GM12801 (cell line): ENCODE measurements around the gene CRYAB.

Experiments used
- TF ChIP-seq, protein P1 (sequence below): IDR thresholded peaks from one replicate; pipeline ENCODE4 v1.5.1; 2011; ENCODE audit warnings: control low read depth; ENCODE audit not compliant: insufficient read length; ENCODE audit errors: extremely low read depth

The CRYAB gene

GRCh38 chr11:111930472-111930871, 18.9 kb upstream of the CRYAB start:
- TF ChIP-seq, protein P1, sequence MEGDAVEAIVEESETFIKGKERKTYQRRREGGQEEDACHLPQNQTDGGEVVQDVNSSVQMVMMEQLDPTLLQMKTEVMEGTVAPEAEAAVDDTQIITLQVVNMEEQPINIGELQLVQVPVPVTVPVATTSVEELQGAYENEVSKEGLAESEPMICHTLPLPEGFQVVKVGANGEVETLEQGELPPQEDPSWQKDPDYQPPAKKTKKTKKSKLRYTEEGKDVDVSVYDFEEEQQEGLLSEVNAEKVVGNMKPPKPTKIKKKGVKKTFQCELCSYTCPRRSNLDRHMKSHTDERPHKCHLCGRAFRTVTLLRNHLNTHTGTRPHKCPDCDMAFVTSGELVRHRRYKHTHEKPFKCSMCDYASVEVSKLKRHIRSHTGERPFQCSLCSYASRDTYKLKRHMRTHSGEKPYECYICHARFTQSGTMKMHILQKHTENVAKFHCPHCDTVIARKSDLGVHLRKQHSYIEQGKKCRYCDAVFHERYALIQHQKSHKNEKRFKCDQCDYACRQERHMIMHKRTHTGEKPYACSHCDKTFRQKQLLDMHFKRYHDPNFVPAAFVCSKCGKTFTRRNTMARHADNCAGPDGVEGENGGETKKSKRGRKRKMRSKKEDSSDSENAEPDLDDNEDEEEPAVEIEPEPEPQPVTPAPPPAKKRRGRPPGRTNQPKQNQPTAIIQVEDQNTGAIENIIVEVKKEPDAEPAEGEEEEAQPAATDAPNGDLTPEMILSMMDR: no peak

DNA sequence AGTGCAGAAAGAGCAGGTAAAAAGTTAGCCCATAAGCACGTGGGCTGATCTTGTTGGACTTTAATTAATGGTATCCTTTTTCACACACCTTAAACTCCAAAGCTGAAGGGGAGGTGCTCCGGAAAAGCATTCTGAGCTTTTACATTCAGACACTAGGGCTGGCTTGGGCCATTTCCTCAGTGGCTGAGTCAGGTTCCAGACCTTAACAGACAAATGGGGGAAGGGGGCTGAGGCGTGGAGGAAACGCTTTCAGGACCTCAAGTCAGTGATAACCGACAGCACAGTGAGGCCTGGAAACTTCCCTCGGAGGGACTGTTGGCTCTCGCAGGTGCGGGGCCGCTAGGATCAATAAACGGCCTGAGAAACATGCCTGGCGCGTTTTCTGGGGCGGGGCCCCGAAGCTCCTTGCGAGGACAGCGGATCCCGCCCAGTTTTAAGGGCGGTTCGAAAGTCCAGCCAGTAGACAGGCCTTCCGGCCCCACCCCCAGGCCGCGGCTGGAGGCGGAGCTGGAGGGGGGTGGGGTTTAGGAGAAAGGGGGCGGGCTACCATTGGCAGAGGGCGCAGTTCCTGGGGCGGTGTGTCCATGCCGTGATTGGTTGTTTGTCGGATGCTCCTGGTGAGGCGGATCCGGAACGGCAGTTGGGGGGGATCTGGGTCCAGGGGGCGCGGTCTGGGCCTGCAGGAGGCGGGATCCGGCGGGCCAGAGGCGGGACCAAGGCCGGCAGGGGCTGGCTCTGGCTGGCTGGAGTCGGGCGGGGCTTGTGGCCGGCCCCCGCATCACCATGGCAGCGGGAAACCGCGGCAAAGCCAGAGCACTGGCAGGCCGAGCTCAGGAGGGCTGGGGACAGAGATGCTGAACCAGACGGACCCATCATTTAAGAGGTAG, 15.2 kb upstream of the CRYAB start:
- TF ChIP-seq, protein P1: no peak

DNA sequence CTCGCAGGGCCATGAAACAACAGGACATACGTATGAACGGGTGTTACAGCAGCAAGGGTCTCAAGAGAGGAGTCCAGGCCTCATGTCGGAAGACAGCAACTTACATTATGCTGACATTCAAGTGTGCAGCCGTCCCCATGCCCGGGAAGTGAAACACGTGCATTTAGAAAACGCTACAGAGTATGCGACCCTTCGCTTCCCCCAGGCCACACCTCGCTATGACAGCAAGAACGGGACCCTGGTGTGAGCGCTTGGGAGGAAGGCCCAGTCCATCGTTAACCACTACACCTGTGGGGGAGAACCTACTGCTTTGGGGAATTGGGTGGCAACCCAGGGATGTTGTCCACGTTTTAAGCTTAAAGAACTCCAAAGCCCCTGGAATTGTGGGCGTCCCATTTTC, 14.4 kb upstream of the CRYAB start:
- TF ChIP-seq, protein P1: no peak

GRCh38 chr11:111923951-111924350, 12.4 kb upstream of the CRYAB start:
- TF ChIP-seq, protein P1: no peak

DNA sequence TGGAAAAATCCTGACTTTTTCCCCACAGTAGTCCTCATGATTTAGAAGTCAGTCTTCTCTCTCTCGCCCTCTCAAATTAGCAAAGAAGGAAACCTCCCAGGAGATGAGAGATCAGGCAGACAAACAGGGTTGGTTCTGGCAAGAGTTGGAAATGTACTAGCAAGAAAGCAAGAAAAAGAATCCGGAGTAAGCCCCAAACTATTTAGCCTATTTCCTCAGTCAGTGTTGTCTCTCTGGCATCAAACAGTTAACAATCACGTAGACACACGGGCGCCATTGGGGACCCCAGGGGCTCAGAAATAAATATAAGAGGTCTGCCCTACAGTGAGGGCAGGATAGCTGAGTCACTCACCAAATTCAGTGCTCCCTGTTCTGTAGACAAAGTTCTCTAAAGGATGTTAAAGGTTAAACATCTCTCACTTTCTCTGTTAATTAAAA, 11.8 kb upstream of the CRYAB start:
- TF ChIP-seq, protein P1: no peak

- TF ChIP-seq, protein P1: no peak
Observed at GRCh38 chr11:111922803-111923202, 11.2 kb upstream of the CRYAB start.

DNA sequence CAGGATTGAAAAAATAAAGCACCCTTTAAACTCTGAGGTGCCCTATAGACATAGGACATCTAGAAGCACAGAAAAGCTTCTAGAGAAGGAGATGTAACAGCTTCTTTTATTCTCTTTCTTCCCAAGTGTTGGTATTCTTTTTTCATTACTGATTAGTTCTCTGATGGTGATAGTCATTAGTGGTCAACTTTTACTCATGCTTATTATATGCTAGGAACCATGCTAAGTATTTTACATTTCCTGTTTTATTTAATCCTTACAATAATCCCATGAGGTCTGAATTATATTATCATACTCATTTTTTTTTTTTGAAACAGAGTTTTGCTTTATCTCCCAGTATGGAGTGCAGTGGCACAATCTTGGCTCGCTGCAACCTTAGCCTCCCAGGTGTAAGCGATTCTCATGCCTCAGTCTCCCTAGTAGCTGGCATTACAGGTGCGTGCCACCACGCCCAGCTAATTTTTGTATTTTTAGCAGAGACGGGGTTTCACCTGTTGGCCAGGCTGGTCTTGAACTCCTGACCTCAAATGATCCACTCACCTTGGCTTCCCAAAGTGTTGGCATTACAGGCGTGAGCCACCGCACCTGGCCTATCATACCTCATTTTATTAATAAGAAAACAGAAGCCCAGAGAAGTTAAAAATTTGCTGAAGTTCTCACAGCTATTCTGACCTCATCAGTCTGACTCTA, 10.1 kb upstream of the CRYAB start:
- TF ChIP-seq, protein P1: no peak
